Measurements from ENCODE around the gene EFHD1. TPM values are rescaled to one million over a fixed set of nuclear protein-coding genes. Genes with fewer than 3 reads are reported as not detected.
"Not testable (repeated sequence)": the region's sequence is repeated elsewhere in the genome, so short reads cannot be mapped to it uniquely, and the experiment has no call there.

EFHD1 gene
- total RNA-seq, 1 donor from 2014 or later, result 16.6 TPM

DNA sequence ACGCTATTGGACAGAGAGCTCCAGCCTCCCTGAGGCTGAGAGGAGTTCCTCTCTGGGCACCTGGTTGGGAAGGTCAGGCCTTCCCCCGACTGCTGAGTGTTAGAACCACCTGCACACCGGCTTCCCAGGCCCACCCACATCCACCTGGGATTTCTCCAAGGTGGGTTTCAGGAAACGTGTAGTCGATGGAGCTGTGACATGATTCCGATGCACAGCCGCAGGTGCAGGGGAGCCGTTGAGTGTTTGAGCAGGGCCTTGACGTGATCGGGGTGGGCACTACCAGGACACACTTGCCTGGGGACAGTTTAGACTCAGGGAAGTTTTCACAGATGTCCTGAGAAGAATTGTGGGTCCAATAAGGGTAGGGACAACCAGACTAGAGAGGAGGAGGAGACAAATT is 42.0 kb downstream of the EFHD1 start:
- no peak overlapping the region for H3K4me3 ChIP-seq (ENCODE audit: low read depth, low read length)
- TF ChIP-seq, protein P1, sequence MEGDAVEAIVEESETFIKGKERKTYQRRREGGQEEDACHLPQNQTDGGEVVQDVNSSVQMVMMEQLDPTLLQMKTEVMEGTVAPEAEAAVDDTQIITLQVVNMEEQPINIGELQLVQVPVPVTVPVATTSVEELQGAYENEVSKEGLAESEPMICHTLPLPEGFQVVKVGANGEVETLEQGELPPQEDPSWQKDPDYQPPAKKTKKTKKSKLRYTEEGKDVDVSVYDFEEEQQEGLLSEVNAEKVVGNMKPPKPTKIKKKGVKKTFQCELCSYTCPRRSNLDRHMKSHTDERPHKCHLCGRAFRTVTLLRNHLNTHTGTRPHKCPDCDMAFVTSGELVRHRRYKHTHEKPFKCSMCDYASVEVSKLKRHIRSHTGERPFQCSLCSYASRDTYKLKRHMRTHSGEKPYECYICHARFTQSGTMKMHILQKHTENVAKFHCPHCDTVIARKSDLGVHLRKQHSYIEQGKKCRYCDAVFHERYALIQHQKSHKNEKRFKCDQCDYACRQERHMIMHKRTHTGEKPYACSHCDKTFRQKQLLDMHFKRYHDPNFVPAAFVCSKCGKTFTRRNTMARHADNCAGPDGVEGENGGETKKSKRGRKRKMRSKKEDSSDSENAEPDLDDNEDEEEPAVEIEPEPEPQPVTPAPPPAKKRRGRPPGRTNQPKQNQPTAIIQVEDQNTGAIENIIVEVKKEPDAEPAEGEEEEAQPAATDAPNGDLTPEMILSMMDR (conservative IDR thresholded peaks at IDR 0.05; ENCODE audit: low read depth, low read length), result no peak
- no peak for DNase-seq (ENCODE audit: low read depth)

DNA sequence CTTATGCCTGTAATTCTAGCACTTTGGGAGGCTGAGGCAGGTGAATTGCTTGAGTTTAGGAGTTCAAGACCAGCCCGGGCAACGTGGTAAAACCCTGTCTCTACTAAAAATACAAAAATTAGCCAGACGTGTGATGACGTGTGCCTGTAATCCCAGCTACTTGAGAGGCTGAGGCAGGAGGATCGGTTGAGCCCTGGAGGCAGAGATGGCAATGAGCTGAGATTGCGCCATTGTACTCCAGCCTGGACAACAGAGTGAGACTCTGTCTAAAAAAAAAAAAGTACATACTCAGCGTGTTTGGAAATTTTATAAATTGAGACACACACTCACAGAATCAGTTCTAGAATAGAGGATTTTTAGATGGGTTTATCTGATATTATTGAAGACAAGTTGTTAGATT is 46.6 kb downstream of the EFHD1 start:
- TF ChIP-seq, protein P1 (conservative IDR thresholded peaks at IDR 0.05; ENCODE audit: low read depth, low read length), result no peak
- H3K4me3 ChIP-seq (ENCODE audit: low read depth, low read length), result no peak overlapping the region
- DNase-seq (ENCODE audit: low read depth), result no peak

DNA sequence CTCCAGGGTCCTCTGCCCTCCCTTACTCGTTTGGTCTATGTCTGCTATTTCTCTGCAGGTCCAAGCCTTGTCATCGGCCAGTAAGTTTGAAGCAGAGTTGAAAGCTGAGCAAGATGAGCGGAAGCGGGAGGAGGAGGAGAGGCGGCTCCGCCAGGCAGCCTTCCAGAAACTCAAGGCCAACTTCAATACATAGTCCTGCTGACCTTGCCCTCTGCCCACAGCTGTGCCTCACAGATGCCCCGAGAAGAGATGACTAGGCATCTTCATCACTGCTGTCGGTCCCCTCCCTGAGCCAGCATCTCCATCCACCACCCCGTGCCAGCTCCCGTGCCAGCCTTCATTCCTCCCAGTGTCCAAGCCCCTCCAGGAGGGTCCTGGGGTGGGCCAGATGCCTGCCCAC is 48.1 kb downstream of the EFHD1 start:
- TF ChIP-seq, protein P1 (conservative IDR thresholded peaks at IDR 0.05; ENCODE audit: low read depth, low read length), result no peak
- no peak overlapping the region for H3K4me3 ChIP-seq (ENCODE audit: low read depth, low read length)
- no peak for DNase-seq (ENCODE audit: low read depth)

DNA sequence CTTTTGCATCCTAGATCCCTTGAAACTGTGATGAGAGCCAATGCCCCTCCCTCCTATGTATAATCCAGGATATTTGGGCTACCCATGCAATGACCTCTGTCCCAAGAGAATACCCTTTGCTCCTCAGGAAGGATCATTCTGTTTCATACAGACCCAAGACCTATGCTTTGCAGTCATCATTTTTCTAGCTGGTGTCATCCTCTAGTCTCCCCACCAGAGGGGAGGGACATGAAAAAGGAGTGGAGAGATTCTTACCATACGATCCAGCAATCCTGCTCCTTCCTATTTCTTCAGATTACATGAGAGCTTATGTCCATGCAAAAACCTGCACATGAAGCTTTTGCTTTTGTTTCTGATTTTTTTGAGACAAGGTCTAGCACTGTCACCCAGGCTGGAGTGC is 50.0 kb downstream of the EFHD1 start:
- TF ChIP-seq, protein P1 (conservative IDR thresholded peaks at IDR 0.05; ENCODE audit: low read depth, low read length), result no peak
- DNase-seq (ENCODE audit: low read depth), result no peak
- no peak overlapping the region for H3K4me3 ChIP-seq (ENCODE audit: low read depth, low read length)

DNA sequence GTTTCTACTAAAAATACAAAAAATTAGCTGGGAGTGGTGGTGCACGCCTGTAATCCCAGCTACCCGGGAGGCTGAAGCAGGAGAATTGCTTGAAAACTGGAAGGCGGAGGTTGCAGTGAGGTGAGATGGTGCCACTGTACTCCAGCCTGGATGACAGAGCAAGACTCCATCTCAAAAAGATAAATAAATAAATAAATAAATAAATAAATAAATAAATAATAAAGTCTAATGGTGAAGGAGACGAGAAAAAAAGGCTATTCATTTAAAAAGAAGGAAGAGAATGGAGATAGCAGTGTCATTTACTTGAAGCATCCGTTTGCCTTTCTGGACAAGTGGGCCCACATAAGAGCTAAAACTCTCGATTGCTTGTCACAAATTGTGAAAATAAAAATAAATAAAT is 52.0 kb downstream of the EFHD1 start:
- not testable (repeated sequence) for H3K4me3 ChIP-seq (ENCODE audit: low read depth, low read length); DNase-seq (ENCODE audit: low read depth)

DNA sequence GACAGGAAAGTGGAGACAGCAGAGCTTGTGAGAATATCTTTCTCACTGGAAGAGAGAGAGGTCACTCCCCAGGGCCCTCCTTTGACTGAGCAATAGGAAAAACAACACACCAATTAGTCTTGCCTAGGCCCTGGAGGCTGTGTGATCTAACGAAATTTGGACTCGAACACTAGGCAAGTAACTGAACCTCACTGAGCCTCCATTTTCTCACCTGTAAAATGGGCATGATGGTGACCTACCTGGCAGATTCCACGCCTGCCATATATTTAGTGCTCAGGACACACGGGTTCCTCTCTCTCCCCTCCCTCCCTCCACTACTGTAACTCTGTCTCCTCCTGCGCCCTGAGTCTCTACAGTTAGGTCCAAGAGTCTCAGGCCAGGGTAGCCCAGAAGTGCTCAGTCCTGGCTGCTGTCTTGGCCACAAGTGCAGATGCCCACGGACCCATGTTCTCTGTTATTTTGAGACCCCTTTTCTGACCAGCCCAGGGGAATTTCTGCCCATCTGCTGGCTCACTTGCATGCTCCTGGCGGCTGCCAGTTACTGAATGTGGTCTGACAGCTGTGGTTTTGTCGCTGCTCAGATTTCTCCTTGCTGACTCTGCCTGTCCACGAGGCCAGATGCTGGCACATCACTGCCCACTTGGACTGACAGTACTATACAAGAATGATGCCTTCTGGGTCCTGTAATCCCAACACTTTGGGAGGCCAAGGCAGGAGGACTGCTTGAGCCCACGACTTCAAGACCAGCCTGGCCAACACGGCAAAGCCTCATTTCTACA is 54.2 kb downstream of the EFHD1 start:
- TF ChIP-seq, protein P1 (conservative IDR thresholded peaks at IDR 0.05; ENCODE audit: low read depth, low read length), result no peak
- no peak overlapping the region for H3K4me3 ChIP-seq (ENCODE audit: low read depth, low read length)
- DNase-seq (ENCODE audit: low read depth), result no peak

DNA sequence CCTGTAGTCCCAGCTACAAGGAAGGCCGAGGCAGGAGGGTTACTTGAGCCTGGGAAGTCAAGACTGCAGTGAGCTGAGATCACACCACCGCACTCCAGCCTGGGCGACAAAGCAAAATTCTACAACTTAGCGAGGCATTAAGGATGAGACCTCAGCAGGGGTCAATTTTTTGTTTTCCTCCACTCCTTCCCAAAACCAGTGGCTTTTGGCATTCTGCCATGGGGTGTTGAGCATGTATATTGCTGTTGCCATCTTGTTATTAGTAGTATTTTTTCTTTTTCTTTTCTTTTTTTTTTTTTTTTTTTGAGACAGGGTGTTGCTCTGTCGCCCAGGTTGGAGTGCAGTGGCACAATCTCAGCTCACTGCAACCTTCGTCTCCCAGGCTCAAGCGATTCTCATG is 54.8 kb downstream of the EFHD1 start:
- TF ChIP-seq, protein P1 (conservative IDR thresholded peaks at IDR 0.05; ENCODE audit: low read depth, low read length), result no peak
- DNase-seq (ENCODE audit: low read depth), result no peak

More for the DNA sequence above, 54.8 kb downstream of the EFHD1 start:
- H3K4me3 ChIP-seq (ENCODE audit: low read depth, low read length), result no peak overlapping the region
